Right ventricle myocardium inferior (tissue), 1 donor: ENCODE results near the gene SQOR. TPM values are rescaled to one million over a fixed set of nuclear protein-coding genes. Genes with fewer than 3 reads are reported as not detected.

ENCODE experiments used
- ATAC-seq: fragments of 200-7000 bp; cut with Tn5 transposase; one replicate; pipeline ENCODE4 v1.9.1; 2020; ENCODE audit warnings: mild to moderate bottlenecking, moderate library complexity
- DNase-seq: peaks from one replicate; pipeline ENCODE4 v3.0.0; 2021; ENCODE audit errors: missing footprints
- intact Hi-C: fragments of 100-400 bp; cut with DNase I; formaldehyde crosslinking; loops from one replicate; pipeline ENCODE4 v1.11.0; 2022
- total RNA-seq: library from RNA; stranded (reverse); fragmentation: NEBNext Ultra II Directional; extraction: Animal tissue kit (Norgen Biotek cat#: 25700); gene quantifications from one replicate; pipeline ENCODE4 v1.2.1, GENCODE V29; 2021
- donor health status: DM: no; HTN: yes; CAD: no; lungs with severe emphysema.

SQOR gene
- total RNA-seq, 1 donor from 2014 or later: 21.5 TPM

GRCh38 chr15:45650889-45651525 is 16.2 kb downstream of the SQOR start:
- no peak for DNase-seq
- intact Hi-C loops: no loop called here
- no peak for ATAC-seq

- DNase-seq (no peak), ATAC-seq (peak; percentile 52)
- intact Hi-C loops: no loop called here
These were observed 19.0 kb downstream of the SQOR start for GRCh38 chr15:45653702-45654424.

- intact Hi-C loops: no loop called here
- DNase-seq (no peak), ATAC-seq (no peak)
These were observed 19.9 kb downstream of the SQOR start for GRCh38 chr15:45654749-45655148.

- ATAC-seq: no peak
- intact Hi-C loops: no loop called here
- DNase-seq: no peak
These were observed 22.4 kb downstream of the SQOR start for GRCh38 chr15:45657254-45657653.

- intact Hi-C loops: no loop called here
- no peak for ATAC-seq
These were observed 23.1 kb downstream of the SQOR start for GRCh38 chr15:45657764-45658545.

DNA sequence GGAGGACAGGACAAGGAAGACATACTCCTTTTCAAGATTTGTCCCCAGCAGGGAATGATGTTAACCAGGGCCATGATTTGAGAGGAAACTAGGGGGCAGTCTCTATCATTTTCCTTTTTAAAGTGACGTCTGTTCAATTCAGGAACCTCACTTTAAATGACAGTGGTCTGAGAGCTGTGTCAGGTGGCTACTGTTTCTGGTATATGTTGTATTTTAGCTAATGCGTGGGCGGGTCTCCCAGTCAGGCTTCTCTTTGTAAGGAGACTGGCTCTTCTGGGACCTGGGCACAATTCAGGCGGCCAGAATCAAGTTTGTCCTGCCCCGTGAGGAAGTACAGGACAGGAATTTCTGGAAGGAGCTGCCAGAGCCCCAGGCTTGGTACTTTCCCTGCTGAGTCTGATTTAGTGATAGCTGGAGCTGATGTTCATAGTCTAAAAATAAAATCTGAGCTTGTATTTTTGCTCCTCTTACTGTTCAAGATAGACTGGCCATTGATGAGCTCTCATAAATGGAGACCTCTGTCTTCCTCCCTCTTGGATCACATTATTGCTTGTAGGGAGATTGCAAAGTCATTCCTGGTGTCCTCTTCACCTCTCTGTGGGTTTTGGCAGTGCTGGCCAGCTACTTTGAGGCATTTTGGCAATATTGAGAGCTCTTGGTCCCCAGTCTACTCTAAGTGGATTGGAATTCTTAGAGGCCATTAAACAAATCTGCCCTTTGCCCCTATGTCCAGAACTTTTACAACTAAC is 25.6 kb downstream of the SQOR start:
- intact Hi-C loops: no loop called here
- peak; percentile 23 for ATAC-seq
- DNase-seq: no peak

More at GRCh38 chr15:45657764-45658545, 23.1 kb downstream of the SQOR start:
- DNase-seq: no peak

GRCh38 chr15:45662375-45662774 is 27.5 kb downstream of the SQOR start:
- ATAC-seq (no peak), DNase-seq (no peak)
- intact Hi-C loops: no loop called here

- no peak for ATAC-seq
- no peak for DNase-seq
- intact Hi-C loops: no loop called here
These were observed 29.6 kb downstream of the SQOR start for GRCh38 chr15:45664451-45664850.

DNA sequence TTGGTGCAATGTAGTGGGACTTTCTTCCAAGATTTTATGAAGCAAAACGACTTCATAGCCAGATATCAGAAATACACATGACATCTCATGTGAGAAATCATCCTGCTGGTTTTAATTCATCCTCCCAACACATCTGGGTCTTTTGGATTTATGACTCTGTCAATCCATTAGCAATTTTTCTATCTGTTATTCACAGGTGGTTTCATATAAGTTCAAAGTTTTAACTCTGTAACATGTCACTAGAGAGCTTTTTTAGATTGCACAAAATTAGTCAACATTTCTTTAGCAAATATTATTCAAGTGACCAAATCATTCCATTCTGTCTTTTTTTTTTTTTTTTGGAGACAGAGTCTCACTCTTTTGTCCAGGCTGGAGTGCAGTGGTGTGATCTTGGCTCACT is 30.4 kb downstream of the SQOR start:
- intact Hi-C loops: no loop called here
- DNase-seq (no peak), ATAC-seq (no peak)

- intact Hi-C loops: no loop called here
- no peak for ATAC-seq
- no peak for DNase-seq
These were observed 31.5 kb downstream of the SQOR start for GRCh38 chr15:45666119-45666875.

GRCh38 chr15:45667002-45667401 is 32.2 kb downstream of the SQOR start:
- DNase-seq: no peak
- no peak for ATAC-seq
- intact Hi-C loops: no loop called here

- DNase-seq (no peak), ATAC-seq (no peak)
- intact Hi-C loops: no loop called here
These were observed 33.6 kb downstream of the SQOR start for GRCh38 chr15:45668386-45668785.

- no peak for ATAC-seq
- intact Hi-C loops: no loop called here
- no peak for DNase-seq
These were observed 34.6 kb downstream of the SQOR start for GRCh38 chr15:45669422-45669821.

DNA sequence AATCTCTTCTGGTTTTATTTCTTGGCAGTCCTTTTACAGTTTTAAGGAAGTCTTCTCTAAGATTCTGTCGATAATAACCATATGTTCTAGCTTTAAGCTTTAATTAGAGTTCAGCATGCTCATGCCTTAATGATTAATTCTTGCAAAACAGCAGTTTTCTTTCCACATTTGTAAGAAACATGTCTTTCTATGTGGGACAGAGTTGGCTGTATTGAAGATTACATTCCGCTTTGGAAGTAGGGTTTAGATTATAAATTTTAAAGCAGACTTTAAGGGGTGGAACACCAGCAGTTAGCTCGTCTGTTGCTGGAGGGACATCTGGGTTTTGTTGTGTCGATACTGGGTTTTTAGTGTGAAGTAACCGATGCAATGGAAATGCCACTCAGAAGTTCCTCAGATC is 35.3 kb downstream of the SQOR start:
- intact Hi-C loops: no loop called here
- ATAC-seq (no peak), DNase-seq (no peak)

- DNase-seq (no peak), ATAC-seq (no peak)
- intact Hi-C loops: no loop called here
These were observed 35.7 kb downstream of the SQOR start for GRCh38 chr15:45670511-45670910.

DNA sequence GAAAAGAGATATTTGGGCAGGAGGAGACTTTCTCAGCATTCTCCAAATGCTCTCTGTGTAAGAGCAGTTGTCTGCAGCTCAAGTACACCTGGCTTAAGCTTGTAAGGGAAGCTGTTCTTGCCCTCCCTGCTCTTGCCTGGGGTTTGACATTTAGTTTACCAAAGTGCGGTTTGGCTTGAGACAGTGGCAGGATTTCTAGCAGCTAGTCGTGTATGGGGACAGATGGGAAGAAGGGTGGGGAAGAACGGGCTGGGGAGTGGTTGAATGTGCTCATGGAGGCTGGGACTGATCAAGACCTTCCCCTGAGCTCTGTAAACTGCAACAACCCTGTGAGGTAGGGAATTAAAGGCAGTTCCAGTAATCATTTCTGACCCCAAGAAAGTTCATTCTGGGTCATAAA is 39.8 kb downstream of the SQOR start:
- DNase-seq: no peak
- ATAC-seq: no peak
- intact Hi-C loops: no loop called here

DNA sequence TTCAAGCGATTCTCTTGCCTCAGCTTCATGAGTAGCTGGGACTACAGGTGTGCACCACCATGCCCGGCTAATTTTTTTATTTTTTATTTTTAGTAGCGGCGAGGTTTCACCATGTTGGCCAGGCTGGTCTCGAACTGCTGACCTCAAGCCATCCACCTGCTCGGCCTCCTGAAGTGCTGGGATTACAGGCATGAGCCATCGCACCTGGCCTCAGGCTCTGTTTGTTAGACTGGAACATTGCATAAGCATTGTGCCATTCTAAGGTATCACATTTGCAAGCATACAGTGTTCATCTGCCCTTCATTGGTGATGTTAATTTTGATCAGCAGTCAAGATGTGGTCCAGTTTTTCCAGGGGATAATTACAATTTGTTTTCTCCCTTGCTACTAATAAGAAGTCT is 43.0 kb downstream of the SQOR start:
- ATAC-seq (no peak), DNase-seq (no peak)
- intact Hi-C loops: no loop called here

GRCh38 chr15:45678459-45679178 is 43.8 kb downstream of the SQOR start:
- intact Hi-C loops: no loop called here
- DNase-seq (no peak), ATAC-seq (no peak)
